DOHH2 (cell line): ENCODE data around the gene PRELP.

Experiments used
- CTCF ChIP-seq: fragments of 200-600 bp; sonication (generic); IDR thresholded peaks from one replicate; pipeline ENCODE4 v1.5.1; 2014; ENCODE audit warnings: antibody characterized with exemption, mild to moderate bottlenecking, low read depth, low read length; ENCODE audit not compliant: poor library complexity, severe bottlenecking
- EZH2phosphoT487 ChIP-seq: fragments of 200-600 bp; sonication (generic); IDR thresholded peaks from 2 replicates; pipeline ENCODE4 v1.6.1; 2017; ENCODE audit warnings: borderline replicate concordance, mild to moderate bottlenecking, antibody characterized with exemption, low read length, moderate library complexity, mixed read lengths

- TF ChIP-seq CTCF (no peak), EZH2phosphoT487 (no peak)
Measured at GRCh38 chr1:203471841-203472240, 3.8 kb upstream of the PRELP start.
